Keratinocyte (primary cell): ENCODE results near the gene ZDHHC12. TPM values are rescaled to one million over a fixed set of nuclear protein-coding genes. Genes with fewer than 3 reads are reported as not detected.

Source experiments
- DNase-seq: peaks from one replicate; pipeline ENCODE4 v3.0.0-alpha.2; 2011; ENCODE audit warnings: low read depth, missing footprints, low spot score
- FAIRE-seq: peaks from 2 replicates; lab custom pipeline; 2011; peaks lifted over from hg19 to GRCh38; lab: Jason Lieb, UNC
- H2AFZ ChIP-seq: 2 replicates; pipeline ENCODE4 v1.6.0; 2012; ENCODE audit warnings: low read length, control low read depth, inconsistent platforms; ENCODE audit not compliant: control insufficient read depth
- H3K27ac ChIP-seq: 2 replicates; pipeline ENCODE4 v1.5.1; 2011; ENCODE audit warnings: low read length; ENCODE audit not compliant: control insufficient read depth, insufficient read depth
- H3K27me3 ChIP-seq: 3 replicates; pipeline ENCODE4 v1.6.0; 2011; ENCODE audit warnings: low read length; ENCODE audit not compliant: control insufficient read depth, insufficient read depth; ENCODE audit errors: extremely low read depth
- H3K36me3 ChIP-seq, 2 experiments: 2 replicates in 1 of 2; 3 replicates in 1 of 2; pipeline ENCODE4 v1.5.1; 2011; ENCODE audit warnings: low read length in 2 of 2, mild to moderate bottlenecking in 1 of 2; ENCODE audit not compliant: control insufficient read depth in 2 of 2, insufficient read depth in 2 of 2; ENCODE audit errors: extremely low read depth in 1 of 2
- H3K4me1 ChIP-seq: 3 replicates; pipeline ENCODE4 v1.5.1; 2011; ENCODE audit warnings: low read length; ENCODE audit not compliant: control insufficient read depth, insufficient read depth; ENCODE audit errors: extremely low read depth
- H3K4me2 ChIP-seq: 3 replicates; pipeline ENCODE4 v1.6.0; 2011; ENCODE audit warnings: low read depth, low read length; ENCODE audit not compliant: control insufficient read depth, insufficient read depth; ENCODE audit errors: extremely low read depth
- H3K4me3 ChIP-seq, 3 experiments: fragments of 200-600 bp in 1 of 3; sonication (generic) in 1 of 3; 2 replicates in 2 of 3; 3 replicates in 1 of 3; pipeline ENCODE4 v1.5.1; 2011 to 2016; ENCODE audit warnings: low read length in 3 of 3, mild to moderate bottlenecking in 3 of 3, control low read depth in 2 of 3, inconsistent platforms in 1 of 3, low read depth in 1 of 3, mixed read lengths in 1 of 3, mixed run types in 1 of 3, moderate library complexity in 1 of 3; ENCODE audit not compliant: control insufficient read depth in 2 of 3, insufficient read depth in 2 of 3; ENCODE audit errors: extremely low read depth in 1 of 3
- H3K79me2 ChIP-seq: 2 replicates; pipeline ENCODE4 v1.6.0; 2012; ENCODE audit warnings: low read length; ENCODE audit not compliant: control insufficient read depth, insufficient read depth
- H3K9ac ChIP-seq: 3 replicates; pipeline ENCODE4 v1.6.0; 2011; ENCODE audit warnings: low read length; ENCODE audit not compliant: control insufficient read depth, insufficient read depth; ENCODE audit errors: extremely low read depth
- H3K9me1 ChIP-seq: 3 replicates; pipeline ENCODE4 v1.6.0; 2011; ENCODE audit warnings: low read length; ENCODE audit not compliant: control insufficient read depth, insufficient read depth; ENCODE audit errors: extremely low read depth
- H3K9me3 ChIP-seq: 2 replicates; pipeline ENCODE4 v1.5.1; 2012; ENCODE audit warnings: low read depth, low read length; ENCODE audit not compliant: control insufficient read depth
- H4K20me1 ChIP-seq: 3 replicates; pipeline ENCODE4 v1.6.0; 2011; ENCODE audit warnings: low read length; ENCODE audit not compliant: control insufficient read depth, insufficient read depth; ENCODE audit errors: extremely low read depth
- CTCF ChIP-seq, 3 experiments: IDR thresholded peaks in 1 of 3; conservative IDR thresholded peaks in 1 of 3; optimal IDR thresholded peaks in 1 of 3; 2 replicates in 2 of 3; 3 replicates in 1 of 3; pipeline versions ENCODE3 to v1.5.1; 2011; ENCODE audit warnings: low read length in 3 of 3, mild to moderate bottlenecking in 3 of 3, moderate library complexity in 2 of 3, control low read depth in 1 of 3, inconsistent platforms in 1 of 3; ENCODE audit not compliant: insufficient read depth in 2 of 3; ENCODE audit errors: extremely low read depth in 1 of 3
- EZH2 ChIP-seq: IDR thresholded peaks from one replicate; pipeline ENCODE4 v1.6.1; 2012; ENCODE audit warnings: inconsistent platforms, mild to moderate bottlenecking, low read length, moderate library complexity
- dilution Hi-C: fragments of 300-500 bp; cut with MboI; formaldehyde crosslinking; loops from one replicate; pipeline ENCODE4 v1.7.0; 2020; ENCODE audit warnings: low sequenced_read_pairs; ENCODE audit not compliant: extremely low pct_ligation_motif_present
- polyA plus RNA-seq, 5 experiments: library from polyadenylated mRNA; depleted of rRNA in 3 of 5; stranded (reverse) in 3 of 5; stranded (forward) in 1 of 5; unstranded in 1 of 5; fragments of >200 nt; gene quantifications; 1 replicate in 1 of 5; 2 replicates in 3 of 5; 3 replicates in 1 of 5; pipeline versions ENCODE4 v1.2.1 to v1.2.3, GENCODE V29; 2011 to 2012; ENCODE audit warnings: missing spikeins in 2 of 5, low read depth in 1 of 5, low replicate concordance in 1 of 5

ZDHHC12 gene
- polyA plus RNA-seq, 1 donor (not counting 4 experiments of a cell fraction or from before 2014, with no cell fraction given), result 24.1 TPM

GRCh38 chr9:128747241-128747640, 23.3 kb upstream of the ZDHHC12 start:
- H4K20me1 ChIP-seq, result no peaks in the 10 kb centered on the region
- no peak overlapping the region for H3K27ac ChIP-seq
- dilution Hi-C loops, result no loop called here
- no peak overlapping the region for H3K4me3 ChIP-seq
- no peaks in the 10 kb centered on the region for H3K9me3 ChIP-seq
- no peak overlapping the region for H3K9ac ChIP-seq
- H3K4me1 ChIP-seq, result no peaks in the 10 kb centered on the region
- no peaks in the 10 kb centered on the region for H3K9me1 ChIP-seq
- no peak for DNase-seq
- FAIRE-seq, result no peak
- no peak overlapping the region for H2AFZ ChIP-seq
- no peaks in the 10 kb centered on the region for H3K27me3 ChIP-seq
- no peaks in the 10 kb centered on the region for H3K79me2 ChIP-seq
- peaks cover 0 to 10% of the 10 kb centered on the region in 2 experiments for H3K36me3 ChIP-seq
- TF ChIP-seq EZH2 (no peak), CTCF (optimal IDR thresholded peaks at IDR 0.05 in 1 of 3, IDR thresholded peaks at IDR 0.05 in 1 of 3, conservative IDR thresholded peaks at IDR 0.05 in 1 of 3; ENCODE audit: extremely low read depth in 1 of 3, insufficient read depth in 2 of 3, low read length in 3 of 3) (no peak)
- H3K4me2 ChIP-seq, result no peak overlapping the region

GRCh38 chr9:128743421-128743820, 19.5 kb upstream of the ZDHHC12 start:
- no peaks in the 10 kb centered on the region for H3K9me3 ChIP-seq
- H3K27me3 ChIP-seq, result no peaks in the 10 kb centered on the region
- H3K9ac ChIP-seq, result no peak overlapping the region
- dilution Hi-C loops, result no loop called here
- H3K27ac ChIP-seq, result no peak overlapping the region
- H3K79me2 ChIP-seq, result no peaks in the 10 kb centered on the region
- H3K36me3 ChIP-seq, result peaks cover 0 to 2% of the 10 kb centered on the region in 2 experiments
- no peak overlapping the region for H2AFZ ChIP-seq
- FAIRE-seq (no peak), DNase-seq (no peak)
- no peak overlapping the region for H3K4me3 ChIP-seq
- TF ChIP-seq CTCF (optimal IDR thresholded peaks at IDR 0.05 in 1 of 3, IDR thresholded peaks at IDR 0.05 in 1 of 3, conservative IDR thresholded peaks at IDR 0.05 in 1 of 3; ENCODE audit: extremely low read depth in 1 of 3, insufficient read depth in 2 of 3, low read length in 3 of 3), result no peak
- TF ChIP-seq EZH2, result no peak
- H4K20me1 ChIP-seq, result no peaks in the 10 kb centered on the region
- no peaks in the 10 kb centered on the region for H3K4me1 ChIP-seq
- H3K9me1 ChIP-seq, result no peaks in the 10 kb centered on the region
- no peak overlapping the region for H3K4me2 ChIP-seq
